Ovary (tissue), 9 donors: ENCODE data around the gene NEFH. TPM values are rescaled to one million over a fixed set of nuclear protein-coding genes. Genes with fewer than 3 reads are reported as not detected.

Experiments used
- DNase-seq, 5 donors: peaks; one replicate each; pipeline ENCODE4 v3.0.0-alpha.2; 2019 to 2020
- H3K27ac ChIP-seq, 2 donors: fragments of 200-600 bp; one replicate each; pipeline versions ENCODE4 v1.5.1 to v1.8.0; 2019 to 2022
- H3K27me3 ChIP-seq: fragments of 200-600 bp; one replicate; pipeline ENCODE4 v1.8.0; 2022
- H3K36me3 ChIP-seq: fragments of 200-600 bp; sonication (generic); one replicate; pipeline ENCODE4 v1.5.1; 2019
- H3K4me1 ChIP-seq: one replicate; pipeline ENCODE4 v1.8.1; 2013; ENCODE audit warnings: mild to moderate bottlenecking, moderate library complexity; ENCODE audit not compliant: insufficient read depth
- H3K4me3 ChIP-seq: fragments of 200-600 bp; sonication (generic); one replicate; pipeline ENCODE4 v1.5.1; 2017
- H3K9me3 ChIP-seq, 2 donors: fragments of 200-600 bp in 1 of 2; sonication (generic) in 1 of 2; one replicate each; pipeline versions ENCODE4 v1.5.1 to v1.8.1; 2013 to 2019; ENCODE audit warnings: mild to moderate bottlenecking in 1 of 2, moderate library complexity in 1 of 2
- EP300 ChIP-seq: sonication (generic); formaldehyde crosslinking; IDR thresholded peaks from one replicate; pipeline ENCODE4 v1.6.1; 2017; ENCODE audit warnings: antibody characterized with exemption
- POLR2A ChIP-seq: fragments of 450-650 bp; IDR thresholded peaks from one replicate; pipeline ENCODE4 v1.6.1; 2017; ENCODE audit warnings: antibody characterized with exemption, mild to moderate bottlenecking, moderate library complexity
- WGBS, 3 donors: extraction: QIAGEN DNeasy Blood & Tissue Kit in 1 of 3; methylation state at CpG; one replicate each; pipeline versions ENCODE4 v1.1.5 to v1.1.7; 2013 to 2017; 5-methylcytosine and 5-hydroxymethylcytosine counted together
- intact Hi-C, 4 donors: fragments of 100-400 bp; cut with DNase I; formaldehyde crosslinking; loops; one replicate each; pipeline versions ENCODE4 v1.11.0 to v1.15.1; 2022 to 2023
- polyA plus RNA-seq, 2 donors: library from polyadenylated mRNA; stranded (reverse); fragments of 200-250 nt in 1 of 2; fragments of 350-450 nt in 1 of 2; fragmentation: Illumina TruSeq in 1 of 2; extraction: RNeasy Lipid Tissue Mini Kit (QIAGEN cat#74804) in 1 of 2; gene quantifications; one replicate each; pipeline ENCODE4 v1.2.3, GENCODE V29; 2013 to 2014
- total RNA-seq, 7 donors: library from RNA; depleted of rRNA in 2 of 7; stranded (reverse); fragments of >200 nt in 2 of 7; fragmentation: NEBNext Ultra II Directional in 3 of 7; extraction: Animal tissue kit (Norgen Biotek cat#: 25700) in 3 of 7; gene quantifications; one replicate each; pipeline versions ENCODE4 v1.1.0 to v1.2.4, GENCODE V29; 2016 to 2023
- TF ChIP-seq, protein P1 (sequence below), 3 donors: fragments of 450-650 bp in 2 of 3; fragments of 200-600 bp in 1 of 3; IDR thresholded peaks; one replicate each; pipeline versions ENCODE4 v1.5.1 to v1.8.0; 2016 to 2022; ENCODE audit warnings: antibody characterized with exemption in 3 of 3, mild to moderate bottlenecking in 1 of 3
- donor health status: DM: no; HTN: no; CAD: no; lungs with moderate emphysema.
- donor health status: DM: no; HTN: no; CAD: no.
- donor health status: Bipolar disorder and iron deficiency.
- donor health status: DM: yes; HTN: yes; CAD: no.
- donor health status: DM: no; HTN: no; CAD: no.
- donor health status: DM: yes; HTN: yes; CAD: no.

Gene NEFH
- total and polyA plus RNA-seq, 9 donors = 2.6 to 30.6 (median 12.4) TPM

DNA sequence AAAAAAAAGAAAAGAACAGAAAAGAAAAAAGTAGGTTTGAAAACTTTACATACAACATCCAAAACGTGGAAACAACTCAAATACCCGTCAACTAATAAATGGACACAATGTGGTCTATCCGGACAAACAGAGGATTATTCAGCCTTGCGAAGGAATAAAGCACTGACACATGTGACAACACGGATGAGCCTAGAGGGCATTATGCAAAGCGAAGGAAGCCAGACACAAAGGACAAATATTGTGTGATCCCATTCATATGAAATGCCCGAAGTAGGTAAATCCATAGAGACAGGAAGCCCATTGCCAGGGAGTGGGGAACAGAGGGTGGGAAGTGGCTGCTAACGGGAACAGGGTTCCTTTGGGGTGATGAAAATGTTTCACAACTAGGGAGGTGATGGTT lies 29.8 kb upstream of the NEFH start:
- Histone ChIP-seq H3K4me3 (no peak overlapping the region), H3K27me3 (no peaks in the 10 kb centered on the region), H3K9me3 (no peaks in the 10 kb centered on the region), H3K27ac (no peak overlapping the region), H3K36me3 (no peaks in the 10 kb centered on the region), H3K4me1 (peaks cover 2% of the 10 kb centered on the region)
- intact Hi-C loops = no loop called here
- TF ChIP-seq EP300 (no peak), POLR2A (no peak)
- TF ChIP-seq, protein P1, sequence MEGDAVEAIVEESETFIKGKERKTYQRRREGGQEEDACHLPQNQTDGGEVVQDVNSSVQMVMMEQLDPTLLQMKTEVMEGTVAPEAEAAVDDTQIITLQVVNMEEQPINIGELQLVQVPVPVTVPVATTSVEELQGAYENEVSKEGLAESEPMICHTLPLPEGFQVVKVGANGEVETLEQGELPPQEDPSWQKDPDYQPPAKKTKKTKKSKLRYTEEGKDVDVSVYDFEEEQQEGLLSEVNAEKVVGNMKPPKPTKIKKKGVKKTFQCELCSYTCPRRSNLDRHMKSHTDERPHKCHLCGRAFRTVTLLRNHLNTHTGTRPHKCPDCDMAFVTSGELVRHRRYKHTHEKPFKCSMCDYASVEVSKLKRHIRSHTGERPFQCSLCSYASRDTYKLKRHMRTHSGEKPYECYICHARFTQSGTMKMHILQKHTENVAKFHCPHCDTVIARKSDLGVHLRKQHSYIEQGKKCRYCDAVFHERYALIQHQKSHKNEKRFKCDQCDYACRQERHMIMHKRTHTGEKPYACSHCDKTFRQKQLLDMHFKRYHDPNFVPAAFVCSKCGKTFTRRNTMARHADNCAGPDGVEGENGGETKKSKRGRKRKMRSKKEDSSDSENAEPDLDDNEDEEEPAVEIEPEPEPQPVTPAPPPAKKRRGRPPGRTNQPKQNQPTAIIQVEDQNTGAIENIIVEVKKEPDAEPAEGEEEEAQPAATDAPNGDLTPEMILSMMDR (IDR thresholded peaks at IDR 0.05) = no peak
- WGBS, 3 donors = 86 to 89% (median 88%) methylated on average over 8 of the region's 8 CpGs
- DNase-seq = no peak

DNA sequence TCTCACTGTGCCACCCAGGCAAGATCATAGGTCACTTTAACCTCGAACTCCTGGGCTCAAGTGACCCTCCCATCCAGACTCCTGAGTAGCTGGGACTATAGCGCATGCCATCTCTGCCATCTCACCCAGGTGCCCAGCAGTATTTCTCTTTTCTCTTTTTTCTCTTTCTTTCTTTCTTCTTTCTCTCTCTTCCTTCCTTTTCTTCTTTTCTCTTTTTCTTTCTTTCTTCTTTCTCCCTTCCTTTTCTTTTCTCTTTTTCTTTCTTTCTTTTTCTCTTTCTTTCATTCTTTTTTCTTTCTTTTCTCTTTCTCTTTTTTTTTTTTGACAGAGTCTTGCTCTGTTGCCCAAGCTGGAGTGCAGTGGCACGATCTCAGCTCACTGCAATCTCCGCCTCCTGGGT lies 28.2 kb upstream of the NEFH start:
- Histone ChIP-seq H3K36me3 (no peaks in the 10 kb centered on the region), H3K4me3 (no peak overlapping the region), H3K27ac (no peak overlapping the region), H3K27me3 (no peaks in the 10 kb centered on the region), H3K4me1 (peaks cover 2% of the 10 kb centered on the region), H3K9me3 (no peaks in the 10 kb centered on the region)
- intact Hi-C loops = no loop called here
- 88 to 95% (median 92%) methylated on average over 4 of the region's 4 CpGs for WGBS, 3 donors
- no peak for DNase-seq
- TF ChIP-seq EP300 = no peak
- TF ChIP-seq POLR2A = no peak
- TF ChIP-seq, protein P1 (IDR thresholded peaks at IDR 0.05) = no peak

DNA sequence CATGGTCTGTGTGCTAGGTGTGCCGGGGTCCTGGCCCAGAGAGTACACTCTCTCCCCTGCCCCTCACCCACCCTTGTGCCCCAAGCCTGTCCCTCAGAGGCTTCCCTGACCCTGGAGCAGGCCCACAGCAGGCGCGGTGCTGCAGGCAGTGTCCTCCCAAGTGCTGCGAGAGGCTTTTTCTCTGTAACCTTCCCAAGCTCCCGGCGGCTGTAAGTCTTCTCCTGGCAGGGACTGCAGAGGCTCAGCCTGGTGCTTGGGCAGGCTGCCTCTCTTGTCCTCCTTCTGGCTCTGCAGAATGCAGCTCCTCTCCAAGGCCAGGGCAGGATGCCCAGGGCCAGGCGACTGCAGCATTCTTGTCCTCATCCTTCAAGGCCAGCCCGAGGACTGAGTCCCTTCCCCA lies 25.7 kb upstream of the NEFH start:
- intact Hi-C loops = no loop called here
- Histone ChIP-seq H3K4me1 (peaks cover 2% of the 10 kb centered on the region), H3K9me3 (no peaks in the 10 kb centered on the region), H3K27me3 (no peaks in the 10 kb centered on the region), H3K36me3 (no peaks in the 10 kb centered on the region), H3K4me3 (no peak overlapping the region), H3K27ac (no peak overlapping the region)
- no peak for TF ChIP-seq POLR2A
- TF ChIP-seq, protein P1 (IDR thresholded peaks at IDR 0.05) = no peak
- TF ChIP-seq EP300 = no peak
- peak in 4 of 5 donors; percentile 20 to 53 (median 34) for DNase-seq
- 16 to 27% (median 23%) methylated on average over 8 of the region's 8 CpGs for WGBS, 3 donors

- Histone ChIP-seq H3K27ac (no peak overlapping the region), H3K4me1 (peaks cover 2% of the 10 kb centered on the region), H3K27me3 (no peaks in the 10 kb centered on the region), H3K4me3 (no peak overlapping the region), H3K9me3 (no peaks in the 10 kb centered on the region), H3K36me3 (no peaks in the 10 kb centered on the region)
- DNase-seq = no peak
- intact Hi-C loops = no loop called here
- TF ChIP-seq EP300 (no peak), POLR2A (no peak)
- TF ChIP-seq, protein P1 (IDR thresholded peaks at IDR 0.05) = no peak
- 57 to 62% (median 59%) methylated on average over 9 of the region's 9 CpGs for WGBS, 3 donors
Observed at GRCh38 chr22:29456211-29456671, 23.8 kb upstream of the NEFH start.
